Activated naive CD8-positive, alpha-beta T cell treated with anti-CD3 and anti-CD28 coated beads for 36 hours (primary cell): Measurements from ENCODE around the gene ATP5PB. TPM values are rescaled to one million over a fixed set of nuclear protein-coding genes. Genes with fewer than 3 reads are reported as not detected.

Experiments
- DNase-seq: peaks from one replicate; pipeline ENCODE4 v3.0.0; 2021
- H3K27ac Mint-ChIP-seq: one replicate; pipeline ENCODE4 v1.8.0; 2022; ENCODE audit warnings: mild to moderate bottlenecking, moderate library complexity, mixed read lengths
- H3K27me3 Mint-ChIP-seq: one replicate; pipeline ENCODE4 v1.8.0; 2022; ENCODE audit warnings: mild to moderate bottlenecking, mixed read lengths
- H3K36me3 Mint-ChIP-seq: one replicate; pipeline ENCODE4 v1.8.0; 2021; ENCODE audit warnings: mild to moderate bottlenecking, mixed read lengths
- H3K4me1 Mint-ChIP-seq: one replicate; pipeline ENCODE4 v1.8.0; 2021; ENCODE audit warnings: mixed read lengths
- H3K4me3 Mint-ChIP-seq: one replicate; pipeline ENCODE4 v1.8.0; 2022; ENCODE audit warnings: mild to moderate bottlenecking, moderate library complexity, mixed read lengths
- H3K9me3 Mint-ChIP-seq: one replicate; pipeline ENCODE4 v1.8.0; 2022; ENCODE audit warnings: mixed read lengths
- total RNA-seq, 2 experiments: library from RNA; stranded (reverse); gene quantifications; one replicate each; pipeline ENCODE4 v1.2.3, GENCODE V29; 2021

The ATP5PB gene
- total RNA-seq, 2 experiments from 2014 or later: 407 to 419 TPM

DNA sequence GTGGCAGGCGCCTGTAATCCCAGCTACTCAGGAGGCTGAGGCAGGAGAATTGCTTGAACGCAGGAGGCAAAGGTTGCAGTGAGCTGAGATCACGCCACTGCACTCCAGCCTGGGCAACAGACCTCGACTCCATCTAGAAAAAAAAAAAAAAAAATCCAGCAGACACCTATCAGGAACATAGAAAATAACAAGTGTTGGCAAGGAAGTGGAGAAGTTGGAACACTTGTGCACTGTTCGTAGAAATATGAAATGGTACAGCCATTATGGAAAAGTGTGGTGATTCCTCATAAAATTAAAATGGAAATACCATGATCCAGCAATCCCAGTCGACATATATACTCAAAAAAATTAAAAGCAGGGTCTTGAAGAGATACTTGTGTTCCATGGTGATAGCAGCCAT lies 12.5 kb downstream of the ATP5PB start:
- no peaks in the 10 kb centered on the region for H3K27me3 Mint-ChIP-seq
- H3K27ac Mint-ChIP-seq: no peak overlapping the region
- peaks cover 18% of the 10 kb centered on the region for H3K4me1 Mint-ChIP-seq
- H3K36me3 Mint-ChIP-seq: peaks cover 43% of the 10 kb centered on the region
- H3K4me3 Mint-ChIP-seq: no peak overlapping the region
- DNase-seq: no peak
- no peaks in the 10 kb centered on the region for H3K9me3 Mint-ChIP-seq

DNA sequence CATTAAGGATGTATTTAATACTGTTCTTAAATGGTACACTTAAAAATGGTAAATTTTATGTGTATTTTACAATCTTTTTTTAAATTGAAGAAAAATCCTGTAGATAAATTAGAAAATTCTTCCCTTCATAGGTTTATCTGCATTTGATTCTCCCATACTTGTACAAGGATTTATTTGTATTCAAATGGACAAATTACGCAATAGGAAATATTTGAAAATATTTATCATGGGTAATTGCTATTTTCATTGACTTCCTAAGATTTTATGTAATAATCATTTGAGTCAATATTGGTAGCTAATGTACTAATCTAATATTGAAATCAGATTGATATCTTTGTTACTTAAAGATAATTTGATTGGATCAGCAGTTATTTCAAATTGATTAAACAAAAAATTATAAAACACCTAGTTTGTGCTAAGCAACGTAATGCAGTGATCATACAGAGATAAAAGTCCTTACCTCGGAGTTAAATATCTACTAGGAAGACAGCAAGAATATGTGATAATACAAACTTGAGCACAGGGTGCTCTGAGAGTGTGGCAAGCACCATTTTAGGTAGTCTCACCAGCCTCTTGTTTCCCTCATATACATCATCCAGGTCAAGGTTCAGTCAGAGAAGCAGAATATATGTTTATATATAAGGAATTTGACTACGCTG lies 13.2 kb downstream of the ATP5PB start:
- H3K36me3 Mint-ChIP-seq: peaks cover 42% of the 10 kb centered on the region
- H3K27ac Mint-ChIP-seq: no peak overlapping the region
- no peaks in the 10 kb centered on the region for H3K27me3 Mint-ChIP-seq
- H3K4me3 Mint-ChIP-seq: no peak overlapping the region
- H3K4me1 Mint-ChIP-seq: peaks cover 18% of the 10 kb centered on the region
- DNase-seq: no peak
- no peaks in the 10 kb centered on the region for H3K9me3 Mint-ChIP-seq

DNA sequence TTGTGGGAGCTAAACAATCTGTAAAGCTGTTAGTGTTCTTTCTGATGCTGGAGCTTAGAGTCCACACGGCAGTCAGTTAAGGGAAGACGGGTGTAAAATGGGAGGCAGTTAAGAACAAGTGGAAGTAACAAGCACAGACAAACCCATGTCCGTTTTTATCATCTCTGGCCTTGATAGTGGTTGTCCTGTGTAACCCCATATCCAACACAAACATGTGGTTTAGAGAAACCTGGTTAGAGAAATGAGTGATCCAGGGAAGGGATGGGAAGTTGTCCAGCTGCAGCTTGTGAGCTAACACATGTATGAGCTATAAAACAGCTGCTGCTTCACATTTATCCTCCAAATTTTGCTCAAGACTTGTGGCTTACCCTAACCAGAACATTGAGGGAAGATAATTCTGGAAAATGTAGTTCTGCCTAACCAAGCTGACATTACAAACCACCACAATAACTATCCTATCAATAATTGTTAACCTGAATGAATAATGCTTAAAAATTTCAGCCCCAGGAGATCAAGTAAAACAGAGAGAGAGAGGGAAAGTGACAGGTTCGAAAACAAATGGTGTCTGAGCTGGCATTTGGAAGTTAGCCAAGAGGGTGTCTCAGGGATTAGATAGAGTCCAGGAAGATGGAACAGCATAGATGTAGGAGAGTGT lies 13.9 kb downstream of the ATP5PB start:
- Mint-ChIP-seq H3K27me3 (no peaks in the 10 kb centered on the region), H3K27ac (no peak overlapping the region)

DNA sequence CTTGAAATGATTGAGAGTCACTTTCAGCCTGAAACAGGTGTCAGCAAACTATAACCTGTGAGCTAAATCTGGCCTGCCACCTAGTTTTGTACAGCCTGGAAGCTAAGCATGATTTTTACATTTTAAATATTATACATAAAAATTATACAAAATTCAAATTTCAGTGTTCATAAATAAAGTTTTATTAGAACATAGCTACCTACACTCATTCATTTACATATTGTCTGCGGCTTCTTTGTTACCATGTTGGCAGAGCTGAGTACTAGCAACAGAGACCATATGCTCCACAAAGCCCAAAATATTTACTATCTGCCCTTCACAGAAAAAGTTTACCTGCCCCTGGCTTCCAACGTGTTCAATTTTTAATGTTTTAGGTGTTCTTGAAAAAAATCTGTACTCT lies 16.5 kb downstream of the ATP5PB start:
- H3K9me3 Mint-ChIP-seq: no peaks in the 10 kb centered on the region
- no peaks in the 10 kb centered on the region for H3K27me3 Mint-ChIP-seq
- peaks cover 30% of the 10 kb centered on the region for H3K36me3 Mint-ChIP-seq
- no peak overlapping the region for H3K4me3 Mint-ChIP-seq
- no peak for DNase-seq
- peaks cover 15% of the 10 kb centered on the region for H3K4me1 Mint-ChIP-seq
- no peak overlapping the region for H3K27ac Mint-ChIP-seq

More for the DNA sequence above, 13.9 kb downstream of the ATP5PB start:
- Mint-ChIP-seq H3K4me3 (no peak overlapping the region), H3K9me3 (no peaks in the 10 kb centered on the region), H3K36me3 (peaks cover 41% of the 10 kb centered on the region), H3K4me1 (peaks cover 20% of the 10 kb centered on the region)
- no peak for DNase-seq

DNA sequence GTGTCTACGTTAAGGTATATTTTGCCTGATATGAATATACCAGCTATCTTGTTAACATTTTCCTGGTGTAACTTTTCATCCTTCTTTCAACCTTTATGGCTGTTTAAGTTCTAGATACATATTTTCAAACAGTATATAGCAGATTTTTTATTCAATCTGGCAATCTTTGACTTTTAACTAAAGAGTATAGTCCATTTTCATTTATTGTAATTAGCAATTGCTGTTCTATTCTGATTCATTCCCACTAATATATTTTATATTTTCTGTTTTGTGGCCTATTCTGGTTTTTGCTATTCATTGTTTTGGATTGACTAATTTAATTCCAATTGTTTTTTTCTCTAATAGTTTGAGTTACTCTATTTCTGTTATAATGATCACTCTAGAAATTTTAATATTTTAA lies 17.2 kb downstream of the ATP5PB start:
- no peak overlapping the region for H3K4me3 Mint-ChIP-seq
- no peak overlapping the region for H3K27ac Mint-ChIP-seq
- no peak for DNase-seq
- peaks cover 15% of the 10 kb centered on the region for H3K4me1 Mint-ChIP-seq
- no peaks in the 10 kb centered on the region for H3K9me3 Mint-ChIP-seq
- H3K36me3 Mint-ChIP-seq: peaks cover 28% of the 10 kb centered on the region
- H3K27me3 Mint-ChIP-seq: no peaks in the 10 kb centered on the region

DNA sequence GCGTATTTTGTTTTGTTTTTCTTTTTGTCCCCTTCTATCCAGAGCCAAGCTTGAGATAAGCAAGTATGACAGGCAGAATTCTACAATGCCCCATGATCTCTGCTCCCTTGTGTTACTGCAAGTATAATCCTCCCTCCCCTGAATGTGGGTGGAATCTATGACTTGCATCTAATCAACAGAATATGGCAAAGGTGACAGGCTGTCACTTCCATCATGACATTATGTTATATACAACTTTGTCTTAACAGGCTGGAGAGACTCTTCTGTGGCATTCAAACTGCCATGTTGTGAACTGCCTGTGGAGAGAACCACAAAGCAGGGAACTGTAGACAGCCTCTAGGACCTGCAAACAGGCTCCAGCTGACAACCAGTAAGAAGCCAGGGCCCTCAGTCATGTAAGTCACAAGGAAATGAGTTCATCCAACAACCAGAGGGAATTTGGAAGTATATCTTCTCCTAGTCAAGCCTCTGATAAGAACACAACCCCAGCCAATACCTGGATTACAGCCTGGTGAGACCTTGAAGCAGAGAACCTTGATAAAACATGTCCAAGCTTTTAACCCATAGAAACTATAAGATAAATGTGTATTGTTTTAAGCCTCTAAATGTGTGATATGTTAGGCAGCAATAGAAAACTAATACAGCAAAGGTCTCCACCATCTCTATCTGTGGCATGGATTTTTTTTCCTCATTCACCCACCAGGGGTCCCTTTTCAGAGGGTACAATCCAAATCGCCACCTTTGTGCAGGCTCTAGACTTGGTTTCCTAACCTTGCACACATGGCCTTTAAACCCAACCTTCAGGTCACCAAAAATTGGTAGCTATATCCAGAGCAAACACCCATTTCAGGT lies 18.8 kb downstream of the ATP5PB start:
- Mint-ChIP-seq H3K4me1 (peaks cover 20% of the 10 kb centered on the region), H3K27me3 (no peaks in the 10 kb centered on the region), H3K36me3 (peaks cover 23% of the 10 kb centered on the region), H3K27ac (no peak overlapping the region), H3K4me3 (no peak overlapping the region), H3K9me3 (no peaks in the 10 kb centered on the region)
- no peak for DNase-seq

DNA sequence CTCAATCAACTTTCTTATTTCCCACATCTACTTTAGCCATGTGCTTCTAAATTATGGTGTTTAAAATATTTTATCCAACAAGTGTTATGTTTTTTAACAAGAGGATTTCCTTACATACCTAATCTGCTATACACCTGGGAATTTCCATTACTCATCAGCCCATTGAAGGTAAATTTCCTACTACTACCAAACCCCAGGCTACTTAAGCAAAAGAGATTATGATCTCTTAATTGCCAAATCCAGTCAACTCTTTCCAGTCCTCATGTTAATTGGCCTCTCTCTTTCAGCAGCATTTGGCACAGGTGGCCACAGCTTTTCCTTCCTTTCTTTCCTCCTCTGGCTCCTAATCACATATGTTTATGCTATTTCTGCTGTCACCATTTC lies 19.4 kb downstream of the ATP5PB start:
- Mint-ChIP-seq H3K27me3 (no peaks in the 10 kb centered on the region), H3K36me3 (peaks cover 21% of the 10 kb centered on the region), H3K9me3 (no peaks in the 10 kb centered on the region), H3K4me1 (peaks cover 19% of the 10 kb centered on the region), H3K4me3 (no peak overlapping the region), H3K27ac (no peak overlapping the region)
- DNase-seq: no peak

DNA sequence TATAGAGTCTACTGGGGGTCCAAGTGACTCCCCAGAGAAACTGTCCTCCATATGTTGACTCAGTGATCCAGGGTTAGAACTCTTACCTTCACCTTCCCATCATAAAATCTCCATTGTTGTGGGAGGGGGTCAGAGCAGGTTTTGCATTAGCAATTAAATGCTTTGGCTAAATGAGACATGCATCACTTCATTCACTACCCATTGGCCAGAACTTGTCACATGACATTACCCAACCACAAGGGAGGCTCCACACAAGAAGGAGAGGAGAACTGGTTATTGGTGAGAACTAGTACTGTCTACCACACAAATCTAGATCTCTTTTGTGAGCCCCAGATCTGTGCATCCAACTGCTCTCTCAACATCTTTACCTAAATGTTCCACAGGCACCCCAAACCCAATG lies 20.3 kb downstream of the ATP5PB start:
- Mint-ChIP-seq H3K4me3 (no peak overlapping the region), H3K27me3 (no peaks in the 10 kb centered on the region), H3K27ac (no peak overlapping the region), H3K36me3 (peaks cover 22% of the 10 kb centered on the region), H3K4me1 (peaks cover 22% of the 10 kb centered on the region), H3K9me3 (no peaks in the 10 kb centered on the region)
- no peak for DNase-seq

DNA sequence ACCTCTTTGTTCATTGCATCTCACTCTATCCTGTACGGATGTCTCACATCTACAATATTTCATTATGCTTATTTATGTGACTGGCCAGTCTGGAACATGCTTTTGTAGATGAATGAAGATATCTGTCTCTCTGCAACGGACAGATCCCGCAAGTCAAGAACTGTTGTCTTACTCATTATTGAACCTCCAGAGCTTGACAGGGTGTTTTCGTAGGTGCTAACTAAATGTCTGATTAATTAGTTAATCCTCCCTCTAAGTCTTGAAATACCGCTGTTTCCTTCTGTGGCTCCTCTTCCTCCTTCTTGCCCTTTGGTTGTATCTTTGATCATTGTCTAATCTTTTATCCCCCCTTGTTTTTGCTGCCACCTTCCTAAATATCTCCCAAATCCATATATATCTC lies 21.3 kb downstream of the ATP5PB start:
- no peak for DNase-seq
- no peaks in the 10 kb centered on the region for H3K9me3 Mint-ChIP-seq
- no peak overlapping the region for H3K4me3 Mint-ChIP-seq
- H3K27me3 Mint-ChIP-seq: no peaks in the 10 kb centered on the region
- no peak overlapping the region for H3K27ac Mint-ChIP-seq
- H3K4me1 Mint-ChIP-seq: peaks cover 29% of the 10 kb centered on the region
- peaks cover 17% of the 10 kb centered on the region for H3K36me3 Mint-ChIP-seq

DNA sequence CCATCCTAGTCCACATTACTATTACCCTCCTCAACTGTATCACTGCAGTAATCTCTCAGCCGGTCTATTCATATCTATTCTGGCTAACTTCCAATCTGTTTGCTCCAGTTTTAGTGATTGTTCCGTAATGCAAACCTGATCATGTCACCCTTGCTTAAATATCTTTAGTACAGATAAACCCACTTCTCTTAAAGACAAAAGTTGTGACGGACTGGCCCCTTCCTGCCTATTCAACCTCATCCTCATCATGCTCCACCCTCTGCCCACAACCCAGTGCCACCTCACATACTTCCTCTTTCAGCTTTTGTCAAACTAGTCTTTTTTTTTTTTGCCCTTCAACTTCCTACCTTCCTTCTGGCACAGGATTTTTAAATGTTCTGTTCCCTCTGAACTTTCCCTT lies 21.7 kb downstream of the ATP5PB start:
- peak; percentile 53 for DNase-seq
- Mint-ChIP-seq H3K4me1 (peaks cover 33% of the 10 kb centered on the region), H3K9me3 (no peaks in the 10 kb centered on the region), H3K27ac (no peak overlapping the region), H3K27me3 (no peaks in the 10 kb centered on the region), H3K36me3 (peaks cover 17% of the 10 kb centered on the region), H3K4me3 (no peak overlapping the region)

DNA sequence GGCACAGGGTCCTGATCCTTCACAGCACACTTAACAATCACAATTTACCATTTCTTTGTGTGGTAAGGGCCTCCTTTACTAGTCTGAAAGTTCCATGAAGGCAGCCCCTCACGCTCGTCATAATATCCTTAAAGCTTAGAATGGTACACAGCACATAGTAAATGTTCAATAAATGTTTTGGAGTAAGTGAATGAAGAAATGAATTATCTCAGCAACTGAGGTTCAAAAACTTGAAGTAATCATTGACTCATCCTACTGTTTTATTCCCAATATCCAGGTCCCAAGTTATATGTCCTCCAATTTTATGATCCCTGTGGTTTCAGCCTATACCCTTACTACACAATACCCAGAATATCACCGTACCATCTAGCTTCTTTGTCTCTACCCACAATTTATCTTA lies 22.3 kb downstream of the ATP5PB start:
- H3K27ac Mint-ChIP-seq: no peak overlapping the region
- peaks cover 18% of the 10 kb centered on the region for H3K36me3 Mint-ChIP-seq
- no peak overlapping the region for H3K4me3 Mint-ChIP-seq
- DNase-seq: no peak
- H3K9me3 Mint-ChIP-seq: no peaks in the 10 kb centered on the region
- no peaks in the 10 kb centered on the region for H3K27me3 Mint-ChIP-seq
- H3K4me1 Mint-ChIP-seq: peaks cover 38% of the 10 kb centered on the region

DNA sequence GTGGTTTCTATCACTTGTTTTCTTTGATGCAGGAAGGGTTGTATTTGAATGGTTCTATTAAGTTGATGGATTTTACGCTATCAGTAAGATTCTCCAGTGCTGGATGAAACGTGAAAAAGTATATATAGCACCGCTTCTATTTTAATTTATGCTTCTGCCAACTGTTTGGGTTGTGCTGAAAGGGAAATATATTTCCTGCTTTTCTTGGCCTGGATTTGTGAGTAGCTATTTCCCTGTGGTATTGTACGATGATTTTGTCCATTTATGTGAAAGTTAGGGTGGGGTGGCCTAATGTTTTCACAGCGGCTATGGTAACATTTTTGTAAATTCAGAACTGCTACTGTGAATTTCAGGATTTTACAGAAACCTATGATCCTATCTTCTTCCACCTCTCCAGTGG lies 24.8 kb downstream of the ATP5PB start:
- DNase-seq: no peak
- peak overlapping the region; percentile 89 for H3K27ac Mint-ChIP-seq
- peaks cover 53% of the 10 kb centered on the region for H3K4me1 Mint-ChIP-seq
- H3K4me3 Mint-ChIP-seq: peak overlapping the region; percentile 80
- H3K36me3 Mint-ChIP-seq: peaks cover 32% of the 10 kb centered on the region
- H3K27me3 Mint-ChIP-seq: no peaks in the 10 kb centered on the region
- no peaks in the 10 kb centered on the region for H3K9me3 Mint-ChIP-seq

DNA sequence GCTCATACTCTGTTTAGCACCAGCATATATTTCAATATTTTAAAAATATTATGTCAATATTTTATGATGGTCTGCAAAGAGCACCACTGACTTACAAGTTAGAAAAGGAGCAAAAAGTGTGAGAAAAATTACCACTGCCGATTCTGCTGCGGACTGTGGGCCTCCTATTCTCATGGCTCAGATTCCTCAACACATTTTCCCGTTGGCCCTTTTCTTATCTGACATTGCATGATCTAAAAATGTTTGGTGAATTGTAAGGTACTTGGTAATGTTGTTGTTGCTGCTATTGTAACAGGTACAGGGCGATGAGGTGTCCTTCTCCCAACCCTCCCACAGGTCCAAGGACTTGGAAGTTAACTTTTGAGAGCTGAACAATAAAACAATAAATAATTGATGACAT lies 25.3 kb downstream of the ATP5PB start:
- no peak for DNase-seq
- Mint-ChIP-seq H3K27ac (peak overlapping the region; percentile 89), H3K4me1 (peaks cover 53% of the 10 kb centered on the region), H3K27me3 (no peaks in the 10 kb centered on the region), H3K9me3 (no peaks in the 10 kb centered on the region), H3K4me3 (peak overlapping the region; percentile 80), H3K36me3 (peaks cover 32% of the 10 kb centered on the region)

DNA sequence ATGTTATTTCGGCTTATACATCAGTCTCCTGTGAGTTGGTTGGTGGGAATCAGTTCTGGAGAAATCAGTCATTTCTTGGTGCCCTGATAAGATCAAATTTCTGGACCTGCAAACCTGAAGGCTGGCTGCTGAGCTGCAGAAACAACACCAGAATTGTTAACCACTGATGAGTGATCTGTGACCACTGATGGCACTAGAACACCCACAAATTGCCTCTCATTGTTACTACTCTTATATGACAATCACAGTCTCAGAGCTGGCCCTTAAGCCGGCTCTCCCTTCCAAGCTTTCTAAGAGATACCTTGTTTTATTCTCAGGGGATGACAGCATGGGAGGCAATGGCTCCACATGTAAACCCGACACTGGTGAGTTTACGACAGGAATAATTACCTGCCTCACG lies 26.4 kb downstream of the ATP5PB start:
- DNase-seq: peak; percentile 35
- Mint-ChIP-seq H3K4me3 (peak overlapping the region; percentile 32), H3K4me1 (peaks cover 53% of the 10 kb centered on the region), H3K36me3 (peaks cover 32% of the 10 kb centered on the region), H3K27me3 (no peaks in the 10 kb centered on the region), H3K27ac (peak overlapping the region; percentile 80), H3K9me3 (no peaks in the 10 kb centered on the region)

DNA sequence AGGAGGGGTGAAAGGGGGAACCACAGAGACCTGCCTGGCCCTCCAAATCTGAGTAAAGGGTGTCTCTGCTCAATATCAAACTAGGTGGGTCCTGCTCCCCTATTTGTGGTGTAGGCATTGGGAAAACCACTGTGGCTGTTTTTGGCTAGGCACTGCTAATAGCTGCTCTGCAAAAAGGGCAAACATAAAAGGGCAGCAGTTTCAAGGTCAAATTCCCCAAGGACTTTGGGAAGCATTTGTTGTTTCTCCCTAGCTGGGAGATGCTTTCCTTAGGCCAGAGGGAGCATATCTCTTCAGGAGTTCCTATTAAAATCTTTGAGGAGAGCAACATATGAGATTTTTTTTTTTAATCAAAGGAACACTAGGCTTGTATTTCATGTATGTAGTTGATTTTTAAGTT lies 26.9 kb downstream of the ATP5PB start:
- no peaks in the 10 kb centered on the region for H3K27me3 Mint-ChIP-seq
- peak overlapping the region; percentile 80 for H3K27ac Mint-ChIP-seq
- peaks cover 32% of the 10 kb centered on the region for H3K36me3 Mint-ChIP-seq
- peaks cover 53% of the 10 kb centered on the region for H3K4me1 Mint-ChIP-seq
- DNase-seq: no peak
- no peaks in the 10 kb centered on the region for H3K9me3 Mint-ChIP-seq
- H3K4me3 Mint-ChIP-seq: peak overlapping the region; percentile 72
